Cardiac muscle cell (in vitro differentiated cells and primary cell): ENCODE results near the gene ZNF541. TPM values are rescaled to one million over a fixed set of nuclear protein-coding genes. Genes with fewer than 3 reads are reported as not detected.

ENCODE experiments used
- DNase-seq, 2 donors: peaks; one replicate each; pipeline versions ENCODE4 v3.0.0 to v3.0.0-alpha.2; 2010 to 2017; ENCODE audit warnings: low read depth in 1 of 2, low spot score in 1 of 2
- H3K27ac ChIP-seq: fragments of 200-600 bp; sonication (generic); 2 replicates; pipeline ENCODE4 v1.5.1; 2016
- H3K27me3 ChIP-seq: fragments of 200-600 bp; sonication (generic); 2 replicates; pipeline ENCODE4 v1.6.0; 2016; ENCODE audit warnings: control low read depth
- H3K36me3 ChIP-seq: fragments of 200-600 bp; sonication (generic); 2 replicates; pipeline ENCODE4 v1.5.1; 2016; ENCODE audit warnings: control low read depth
- H3K4me1 ChIP-seq: fragments of 200-600 bp; sonication (generic); 2 replicates; pipeline ENCODE4 v1.8.1; 2017; ENCODE audit warnings: low read depth, mild to moderate bottlenecking, mixed run types
- H3K4me3 ChIP-seq: fragments of 200-600 bp; sonication (generic); 2 replicates; pipeline ENCODE4 v1.5.1; 2016; ENCODE audit warnings: mild to moderate bottlenecking
- H3K9me3 ChIP-seq: fragments of 200-600 bp; sonication (generic); 2 replicates; pipeline ENCODE4 v1.5.1; 2017; ENCODE audit warnings: low read depth, mild to moderate bottlenecking, control low read depth
- polyA plus RNA-seq: library from polyadenylated mRNA; unstranded; fragments of >200 nt; fragmentation: Nextera tagmentation; extraction: Ambion mirVana; gene quantifications from 2 replicates; pipeline ENCODE4 v1.2.1, GENCODE V29; 2016
- total RNA-seq: library from RNA; depleted of rRNA; stranded (reverse); fragments of >200 nt; gene quantifications from 2 replicates; pipeline ENCODE4 v1.2.3, GENCODE V29; 2016
- TF ChIP-seq, protein P1 (sequence below): IDR thresholded peaks from 2 replicates; pipeline ENCODE4 v1.5.1; 2012; ENCODE audit warnings: low read depth, mild to moderate bottlenecking, low read length

Gene ZNF541
- total and polyA plus RNA-seq, 2 experiments from 2014 or later, result not detected

DNA sequence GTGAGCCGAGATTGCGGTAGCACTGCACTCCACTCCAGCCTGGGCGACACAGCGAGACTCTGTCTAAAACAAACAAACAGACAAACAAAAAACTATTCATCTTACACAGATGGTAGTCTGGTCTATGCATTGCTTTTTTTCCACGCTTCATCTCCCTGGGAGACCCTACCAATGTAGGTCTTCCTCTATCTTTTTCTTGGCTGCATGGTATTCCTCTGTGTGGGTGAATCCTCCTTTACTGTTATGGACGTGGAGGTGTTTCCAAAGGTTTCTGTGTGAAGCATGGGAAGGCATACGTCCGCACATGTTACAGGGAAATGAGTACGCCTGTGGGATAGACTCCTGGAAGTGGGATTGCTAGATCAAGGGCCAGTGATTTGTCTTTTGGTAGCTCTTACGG is 41.6 kb upstream of the ZNF541 start:
- DNase-seq, result no peak
- TF ChIP-seq, protein P1, sequence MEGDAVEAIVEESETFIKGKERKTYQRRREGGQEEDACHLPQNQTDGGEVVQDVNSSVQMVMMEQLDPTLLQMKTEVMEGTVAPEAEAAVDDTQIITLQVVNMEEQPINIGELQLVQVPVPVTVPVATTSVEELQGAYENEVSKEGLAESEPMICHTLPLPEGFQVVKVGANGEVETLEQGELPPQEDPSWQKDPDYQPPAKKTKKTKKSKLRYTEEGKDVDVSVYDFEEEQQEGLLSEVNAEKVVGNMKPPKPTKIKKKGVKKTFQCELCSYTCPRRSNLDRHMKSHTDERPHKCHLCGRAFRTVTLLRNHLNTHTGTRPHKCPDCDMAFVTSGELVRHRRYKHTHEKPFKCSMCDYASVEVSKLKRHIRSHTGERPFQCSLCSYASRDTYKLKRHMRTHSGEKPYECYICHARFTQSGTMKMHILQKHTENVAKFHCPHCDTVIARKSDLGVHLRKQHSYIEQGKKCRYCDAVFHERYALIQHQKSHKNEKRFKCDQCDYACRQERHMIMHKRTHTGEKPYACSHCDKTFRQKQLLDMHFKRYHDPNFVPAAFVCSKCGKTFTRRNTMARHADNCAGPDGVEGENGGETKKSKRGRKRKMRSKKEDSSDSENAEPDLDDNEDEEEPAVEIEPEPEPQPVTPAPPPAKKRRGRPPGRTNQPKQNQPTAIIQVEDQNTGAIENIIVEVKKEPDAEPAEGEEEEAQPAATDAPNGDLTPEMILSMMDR, result no peak
- no peaks in the 10 kb centered on the region for H3K36me3 ChIP-seq
- no peak overlapping the region for H3K4me3 ChIP-seq
- H3K4me1 ChIP-seq, result peaks cover 14% of the 10 kb centered on the region
- H3K27me3 ChIP-seq, result no peaks in the 10 kb centered on the region
- H3K27ac ChIP-seq, result no peak overlapping the region
- no peaks in the 10 kb centered on the region for H3K9me3 ChIP-seq

DNA sequence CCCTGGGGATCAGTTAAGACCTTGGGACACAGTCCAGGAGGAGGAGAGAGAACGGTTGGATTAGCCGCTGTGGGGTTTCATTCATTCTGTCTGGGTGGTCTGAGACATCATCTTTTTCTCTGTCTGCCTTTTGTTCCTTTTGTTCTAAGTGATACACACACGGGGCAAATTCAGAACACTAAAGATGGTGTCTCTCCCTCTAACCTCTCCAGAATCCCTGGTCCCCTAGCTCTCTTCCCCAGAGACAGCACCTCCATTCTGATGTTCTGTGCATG is 41.0 kb upstream of the ZNF541 start:
- no peaks in the 10 kb centered on the region for H3K27me3 ChIP-seq
- no peaks in the 10 kb centered on the region for H3K36me3 ChIP-seq
- TF ChIP-seq, protein P1, result no peak
- H3K9me3 ChIP-seq, result no peaks in the 10 kb centered on the region
- peak overlapping the region; percentile 93 for H3K27ac ChIP-seq
- no peak for DNase-seq
- peaks cover 14% of the 10 kb centered on the region for H3K4me1 ChIP-seq
- no peak overlapping the region for H3K4me3 ChIP-seq

DNA sequence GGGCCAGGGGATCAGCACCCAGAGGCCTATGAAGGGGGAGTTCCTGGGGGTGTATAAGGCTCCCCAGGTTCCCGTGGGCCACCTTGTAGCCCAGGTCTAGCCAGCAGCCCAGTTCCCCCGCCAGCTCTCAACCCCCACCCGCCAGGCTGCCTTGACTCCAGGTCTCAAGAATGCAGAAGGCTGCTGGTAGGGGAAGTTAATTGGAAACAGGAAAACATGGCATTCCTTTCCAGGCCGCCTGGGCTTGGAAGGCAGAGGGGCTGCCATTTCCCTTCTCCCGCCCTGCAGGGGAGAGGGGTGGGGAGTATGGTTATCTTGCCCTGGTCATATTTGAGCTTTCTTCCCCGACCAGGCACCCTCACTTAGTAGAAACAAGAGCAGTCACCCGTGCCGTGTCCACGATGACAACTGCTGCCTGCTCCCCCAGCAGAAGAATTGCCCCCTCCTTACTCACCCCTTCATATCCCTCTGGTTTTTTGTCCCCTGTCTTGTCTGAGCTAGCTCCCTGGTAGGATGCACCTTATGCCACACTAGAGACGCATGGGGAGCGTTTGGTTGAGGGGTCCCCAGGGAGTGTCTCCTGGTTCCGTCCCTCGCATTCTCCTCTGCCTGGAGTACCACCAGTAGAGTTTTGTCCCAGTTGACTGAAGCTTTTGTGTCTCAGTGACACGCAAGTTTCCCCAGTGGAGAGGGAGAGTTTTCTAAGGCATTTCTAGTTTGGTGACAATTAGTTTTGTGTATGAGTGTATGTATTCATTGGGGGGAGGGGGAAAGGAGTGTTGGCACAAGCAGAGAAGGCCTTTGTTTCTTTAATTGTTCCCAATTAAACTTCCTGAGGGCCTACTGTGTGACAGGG is 40.4 kb upstream of the ZNF541 start:
- H3K36me3 ChIP-seq, result no peaks in the 10 kb centered on the region
- H3K27me3 ChIP-seq, result no peaks in the 10 kb centered on the region
- TF ChIP-seq, protein P1, result no peak
- H3K4me3 ChIP-seq, result no peak overlapping the region
- H3K9me3 ChIP-seq, result no peaks in the 10 kb centered on the region
- peak overlapping the region; percentile 93 for H3K27ac ChIP-seq
- DNase-seq, result peak; percentile 60 to 77
- peaks cover 10% of the 10 kb centered on the region for H3K4me1 ChIP-seq

DNA sequence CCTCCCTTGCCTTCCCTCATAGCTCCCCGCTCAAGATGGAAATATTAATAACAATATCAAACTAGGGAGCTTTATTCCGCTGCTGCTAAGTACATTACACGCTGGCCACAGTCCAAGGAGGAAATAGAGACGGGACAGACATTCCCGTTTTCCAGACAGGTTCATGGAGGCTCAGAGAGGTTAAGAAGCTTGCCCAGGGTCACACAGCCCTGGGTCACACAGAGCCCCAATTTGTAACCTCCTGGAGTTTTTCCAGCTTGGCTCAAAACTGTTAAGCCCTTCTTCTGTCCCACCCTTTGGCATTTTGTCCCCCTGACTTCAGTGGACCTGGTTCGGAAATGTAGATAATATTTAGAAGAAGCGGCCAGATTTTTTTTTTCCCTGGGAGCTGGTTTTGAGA is 38.0 kb upstream of the ZNF541 start:
- DNase-seq, result no peak
- TF ChIP-seq, protein P1, result no peak
- H3K36me3 ChIP-seq, result no peaks in the 10 kb centered on the region
- peak overlapping the region; percentile 97 for H3K27ac ChIP-seq
- no peaks in the 10 kb centered on the region for H3K9me3 ChIP-seq
- H3K4me1 ChIP-seq, result peaks cover 4% of the 10 kb centered on the region
- H3K27me3 ChIP-seq, result no peaks in the 10 kb centered on the region
- peak overlapping the region; percentile 91 for H3K4me3 ChIP-seq

DNA sequence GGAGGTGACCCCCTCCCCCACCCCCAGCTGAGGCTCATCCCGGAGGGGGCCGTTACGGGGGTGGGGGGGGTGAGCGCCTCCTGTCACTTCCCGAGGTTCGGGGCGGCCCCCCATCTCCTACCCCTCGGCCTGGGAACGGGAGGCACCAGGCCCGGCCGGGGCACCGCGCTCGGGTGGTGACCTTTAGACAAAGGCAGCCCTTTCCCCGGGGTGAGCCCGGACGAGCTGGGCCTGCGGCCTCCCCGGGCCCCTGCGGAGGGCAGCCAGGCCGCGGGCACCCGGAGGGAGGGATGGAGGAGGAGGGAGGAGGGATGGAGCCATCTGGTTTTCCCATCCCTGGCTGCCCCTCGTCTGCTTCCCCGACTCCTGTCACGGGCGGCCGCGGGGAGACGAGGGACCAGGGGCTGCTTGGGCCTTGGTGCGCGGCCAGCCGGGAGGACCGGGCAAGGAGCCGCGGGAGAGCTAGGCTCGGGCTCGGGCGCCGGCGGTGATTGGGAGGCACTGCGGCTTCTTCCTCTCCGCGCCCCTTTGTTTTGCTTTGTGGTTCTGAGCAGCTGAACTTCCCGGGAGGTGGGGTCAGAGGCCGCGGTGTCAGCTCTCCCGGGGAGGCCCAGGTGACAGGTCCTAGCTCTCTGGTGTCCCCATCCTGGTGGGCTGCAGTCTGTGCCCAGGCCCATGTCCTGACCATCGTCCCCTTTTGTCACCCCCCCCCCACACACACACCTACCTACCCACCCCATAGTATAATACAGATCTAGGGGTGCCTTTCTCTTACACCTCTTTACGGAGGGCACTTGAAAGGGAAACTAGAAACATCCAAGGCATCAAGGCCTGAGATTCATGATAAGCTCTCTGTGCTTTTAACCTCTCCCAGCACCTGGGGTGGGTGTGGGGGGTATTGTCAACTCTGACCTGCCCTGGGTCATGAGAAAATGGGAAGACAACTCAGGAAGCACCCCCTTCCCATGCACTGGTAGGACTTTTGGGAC is 37.3 kb upstream of the ZNF541 start:
- H3K27ac ChIP-seq, result peak overlapping the region; percentile 97
- peak; percentile 64 to 66 for DNase-seq
- no peaks in the 10 kb centered on the region for H3K9me3 ChIP-seq
- peaks cover 4% of the 10 kb centered on the region for H3K4me1 ChIP-seq
- TF ChIP-seq, protein P1, result no peak
- peak overlapping the region; percentile 91 for H3K4me3 ChIP-seq
- H3K36me3 ChIP-seq, result no peaks in the 10 kb centered on the region
- H3K27me3 ChIP-seq, result no peaks in the 10 kb centered on the region
